Thyroid gland (tissue), 4 donors: ENCODE measurements around the gene ZNF467. TPM values are rescaled to one million over a fixed set of nuclear protein-coding genes. Genes with fewer than 3 reads are reported as not detected.

Experiments used
- DNase-seq, 2 donors: peaks; one replicate each; pipeline ENCODE4 v3.0.0-alpha.2; 2019
- H3K27ac ChIP-seq, 3 donors: fragments of 200-600 bp; sonication (generic); 1 replicate in 2 of 3; 2 replicates in 1 of 3; pipeline ENCODE4 v1.5.1; 2016 to 2019; ENCODE audit warnings: mild to moderate bottlenecking in 1 of 3, moderate library complexity in 1 of 3
- H3K27me3 ChIP-seq: fragments of 200-600 bp; sonication (generic); one replicate; pipeline ENCODE4 v1.5.1; 2019
- H3K36me3 ChIP-seq, 2 donors: fragments of 200-600 bp; sonication (generic); one replicate each; pipeline ENCODE4 v1.5.1; 2016 to 2019
- H3K4me1 ChIP-seq, 2 donors: fragments of 200-600 bp; sonication (generic); one replicate each; pipeline ENCODE4 v1.5.1; 2017 to 2019
- H3K4me3 ChIP-seq, 3 donors: fragments of 200-600 bp; sonication (generic); replicated peaks in 1 of 3; 1 replicate in 2 of 3; 2 replicates in 1 of 3; pipeline ENCODE4 v1.5.1; 2016; ENCODE audit warnings: mild to moderate bottlenecking in 1 of 3
- H3K9me3 ChIP-seq: fragments of 200-600 bp; sonication (generic); one replicate; pipeline ENCODE4 v1.5.1; 2017
- POLR2A ChIP-seq, 2 donors: fragments of 450-650 bp; IDR thresholded peaks; one replicate each; pipeline ENCODE4 v1.6.1; 2017; ENCODE audit warnings: antibody characterized with exemption in 2 of 2, mild to moderate bottlenecking in 2 of 2, moderate library complexity in 1 of 2
- WGBS, 2 donors: methylation state at CpG; one replicate each; pipeline ENCODE4 v1.1.5; 2017; 5-methylcytosine and 5-hydroxymethylcytosine counted together
- intact Hi-C: fragments of 100-400 bp; cut with DNase I; formaldehyde crosslinking; loops from one replicate; pipeline ENCODE4 v1.15.1; 2023
- total RNA-seq, 4 donors: library from RNA; depleted of rRNA; stranded (reverse); fragments of >200 nt; gene quantifications; one replicate each; pipeline ENCODE4 v1.2.3, GENCODE V29; 2016
- TF ChIP-seq, protein P1 (sequence below), 6 experiments: fragments of 200-600 bp in 3 of 6; fragments of 450-650 bp in 3 of 6; sonication (generic) in 3 of 6; IDR thresholded peaks; one replicate each; pipeline ENCODE4 v1.5.1; 2016 to 2019; ENCODE audit warnings: antibody characterized with exemption in 6 of 6, mild to moderate bottlenecking in 2 of 6, inconsistent platforms in 1 of 6, moderate library complexity in 1 of 6

ZNF467 gene
- total RNA-seq, 4 donors from 2014 or later, result 11.8 to 18.8 (median 15.5) TPM

DNA sequence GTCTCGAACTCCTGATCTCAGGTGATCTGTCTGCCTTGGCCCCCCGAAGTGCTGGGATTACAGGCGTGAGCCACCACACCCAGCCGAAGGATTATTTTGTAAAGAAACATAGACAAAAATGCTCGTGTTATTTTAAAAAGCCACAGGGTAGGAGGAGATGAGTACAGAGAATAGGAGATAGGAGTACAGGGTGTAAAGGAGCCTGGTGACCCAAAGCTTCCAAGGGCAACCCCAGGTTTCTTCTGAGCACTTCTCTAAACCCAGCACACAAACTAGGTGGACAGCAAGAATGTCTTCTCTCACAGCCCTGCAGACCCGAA is 54.7 kb downstream of the ZNF467 start:
- TF ChIP-seq, protein P1, sequence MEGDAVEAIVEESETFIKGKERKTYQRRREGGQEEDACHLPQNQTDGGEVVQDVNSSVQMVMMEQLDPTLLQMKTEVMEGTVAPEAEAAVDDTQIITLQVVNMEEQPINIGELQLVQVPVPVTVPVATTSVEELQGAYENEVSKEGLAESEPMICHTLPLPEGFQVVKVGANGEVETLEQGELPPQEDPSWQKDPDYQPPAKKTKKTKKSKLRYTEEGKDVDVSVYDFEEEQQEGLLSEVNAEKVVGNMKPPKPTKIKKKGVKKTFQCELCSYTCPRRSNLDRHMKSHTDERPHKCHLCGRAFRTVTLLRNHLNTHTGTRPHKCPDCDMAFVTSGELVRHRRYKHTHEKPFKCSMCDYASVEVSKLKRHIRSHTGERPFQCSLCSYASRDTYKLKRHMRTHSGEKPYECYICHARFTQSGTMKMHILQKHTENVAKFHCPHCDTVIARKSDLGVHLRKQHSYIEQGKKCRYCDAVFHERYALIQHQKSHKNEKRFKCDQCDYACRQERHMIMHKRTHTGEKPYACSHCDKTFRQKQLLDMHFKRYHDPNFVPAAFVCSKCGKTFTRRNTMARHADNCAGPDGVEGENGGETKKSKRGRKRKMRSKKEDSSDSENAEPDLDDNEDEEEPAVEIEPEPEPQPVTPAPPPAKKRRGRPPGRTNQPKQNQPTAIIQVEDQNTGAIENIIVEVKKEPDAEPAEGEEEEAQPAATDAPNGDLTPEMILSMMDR (IDR thresholded peaks at IDR 0.05), result no peak
- TF ChIP-seq POLR2A (IDR thresholded peaks at IDR 0.05), result no peak
- Histone ChIP-seq H3K9me3 (no peaks in the 10 kb centered on the region), H3K27ac (no peak overlapping the region), H3K4me1 (peaks cover 15 to 21% of the 10 kb centered on the region in 2 donors), H3K27me3 (no peaks in the 10 kb centered on the region), H3K36me3 (peaks cover 19 to 23% of the 10 kb centered on the region in 2 donors), H3K4me3 (no peak overlapping the region)
- intact Hi-C loops, result loop anchor here (5.0 kb wide), 1 partner anchor 49 kb away; no protein-coding TSS in a partner anchor
- 96% methylated on average over 6 of the region's 6 CpGs for WGBS, 2 donors
- no peak for DNase-seq

GRCh38 chr7:149717481-149717880 is 55.9 kb downstream of the ZNF467 start:
- Histone ChIP-seq H3K4me1 (peaks cover 15 to 22% of the 10 kb centered on the region in 2 donors), H3K27me3 (no peaks in the 10 kb centered on the region), H3K27ac (no peak overlapping the region), H3K4me3 (no peak overlapping the region), H3K36me3 (peaks cover 14 to 18% of the 10 kb centered on the region in 2 donors), H3K9me3 (no peaks in the 10 kb centered on the region)
- WGBS, 2 donors, result 76 to 80% methylated on average over 3 to 5 of the region's 5 CpGs
- intact Hi-C loops, result loop anchor here (5.0 kb wide), 1 partner anchor 50 kb away; no protein-coding TSS in a partner anchor
- TF ChIP-seq POLR2A (IDR thresholded peaks at IDR 0.05), result no peak
- TF ChIP-seq, protein P1 (IDR thresholded peaks at IDR 0.05), result no peak
- DNase-seq, result no peak

DNA sequence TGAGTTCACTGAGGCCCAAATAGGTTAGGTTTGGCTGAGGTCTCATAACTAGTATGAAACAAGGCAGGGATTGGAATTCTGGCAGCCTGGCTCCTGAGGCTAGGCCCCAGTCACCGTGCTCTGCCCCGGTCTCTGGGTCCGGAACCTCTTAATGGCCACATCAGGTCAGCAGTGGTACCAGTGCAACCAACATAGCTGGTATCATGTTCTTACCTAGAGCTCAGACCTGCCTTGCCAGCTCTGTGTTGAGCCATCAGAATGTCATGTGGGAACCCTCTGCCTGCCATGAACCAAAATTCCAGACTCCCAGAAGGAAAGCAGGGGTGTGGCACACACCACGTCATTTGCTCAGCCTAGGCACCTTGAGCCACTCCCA is 56.5 kb downstream of the ZNF467 start:
- Histone ChIP-seq H3K4me1 (peaks cover 15 to 22% of the 10 kb centered on the region in 2 donors), H3K27ac (no peak overlapping the region), H3K4me3 (no peak overlapping the region), H3K27me3 (no peaks in the 10 kb centered on the region), H3K9me3 (no peaks in the 10 kb centered on the region), H3K36me3 (peaks cover 10 to 12% of the 10 kb centered on the region in 2 donors)
- no peak for DNase-seq
- WGBS, 2 donors, result 97 to 100% methylated on average over 4 of the region's 4 CpGs
- TF ChIP-seq, protein P1 (IDR thresholded peaks at IDR 0.05), result no peak
- no peak for TF ChIP-seq POLR2A (IDR thresholded peaks at IDR 0.05)
- intact Hi-C loops, result loop anchor here (5.0 kb wide), 1 partner anchor 50 kb away; no protein-coding TSS in a partner anchor

GRCh38 chr7:149716007-149716931 is 57.1 kb downstream of the ZNF467 start:
- DNase-seq, result no peak
- intact Hi-C loops, result loop anchor here (5.0 kb wide), 1 partner anchor 51 kb away; no protein-coding TSS in a partner anchor
- Histone ChIP-seq H3K9me3 (no peaks in the 10 kb centered on the region), H3K36me3 (peaks cover 4 to 6% of the 10 kb centered on the region in 2 donors), H3K4me3 (no peak overlapping the region), H3K27ac (no peak overlapping the region), H3K27me3 (no peaks in the 10 kb centered on the region), H3K4me1 (peaks cover 15 to 22% of the 10 kb centered on the region in 2 donors)
- 82 to 83% methylated on average over 10 to 11 of the region's 11 CpGs for WGBS, 2 donors
- TF ChIP-seq, protein P1 (IDR thresholded peaks at IDR 0.05), result no peak
- no peak for TF ChIP-seq POLR2A (IDR thresholded peaks at IDR 0.05)

GRCh38 chr7:149715476-149715875 is 57.9 kb downstream of the ZNF467 start:
- Histone ChIP-seq H3K4me3 (peak overlapping the region in 2 of 3 donors; percentile 10 to 64), H3K4me1 (peaks cover 15 to 22% of the 10 kb centered on the region in 2 donors), H3K36me3 (no peaks in the 10 kb centered on the region), H3K27ac (peak overlapping the region in 2 of 3 donors; percentile 17 to 66), H3K9me3 (no peaks in the 10 kb centered on the region), H3K27me3 (no peaks in the 10 kb centered on the region)
- intact Hi-C loops, result loop anchor here (5.0 kb wide), 1 partner anchor 52 kb away; no protein-coding TSS in a partner anchor
- peak in 1 of 2 donors; percentile 16 for DNase-seq
- TF ChIP-seq, protein P1 (IDR thresholded peaks at IDR 0.05), result no peak
- no peak for TF ChIP-seq POLR2A (IDR thresholded peaks at IDR 0.05)
- WGBS, 2 donors, result 42 to 54% methylated on average over 7 to 8 of the region's 8 CpGs
